ENCODE measurements around the gene CCBE1. TPM values are rescaled to one million over a fixed set of nuclear protein-coding genes. Genes with fewer than 3 reads are reported as not detected.
A peak's percentile ranks its signal among the peaks of the same experiment; 100 is the strongest.
"Not testable (repeated sequence)": the region's sequence is repeated elsewhere in the genome, so short reads cannot be mapped to it uniquely, and the experiment has no call there.

The CCBE1 gene
- total RNA-seq, 1 donor from 2014 or later: 1.8 TPM

- no peak for TF ChIP-seq CTCF (conservative IDR thresholded peaks at IDR 0.05; ENCODE audit: low read depth, low read length)
- DNase-seq (ENCODE audit: low read depth): no peak
- H3K4me3 ChIP-seq (ENCODE audit: low read depth, low read length): no peak overlapping the region
These were observed 40.2 kb downstream of the CCBE1 start for GRCh38 chr18:59657012-59657411.

- TF ChIP-seq CTCF (conservative IDR thresholded peaks at IDR 0.05; ENCODE audit: low read depth, low read length): no peak
- no peak for DNase-seq (ENCODE audit: low read depth)
- H3K4me3 ChIP-seq (ENCODE audit: low read depth, low read length): no peak overlapping the region
These were observed 40.8 kb downstream of the CCBE1 start for GRCh38 chr18:59656373-59656887.

- TF ChIP-seq CTCF (conservative IDR thresholded peaks at IDR 0.05; ENCODE audit: low read depth, low read length): no peak
- no peak overlapping the region for H3K4me3 ChIP-seq (ENCODE audit: low read depth, low read length)
- DNase-seq (ENCODE audit: low read depth): no peak
These were observed 41.5 kb downstream of the CCBE1 start for GRCh38 chr18:59655676-59656075.

GRCh38 chr18:59651071-59651470 is 46.2 kb downstream of the CCBE1 start:
- peak; percentile 19 for DNase-seq (ENCODE audit: low read depth)
- H3K4me3 ChIP-seq (ENCODE audit: low read depth, low read length): no peak overlapping the region
- TF ChIP-seq CTCF (conservative IDR thresholded peaks at IDR 0.05; ENCODE audit: low read depth, low read length): no peak

- H3K4me3 ChIP-seq (ENCODE audit: low read depth, low read length): no peak overlapping the region
- DNase-seq (ENCODE audit: low read depth): no peak
- no peak for TF ChIP-seq CTCF (conservative IDR thresholded peaks at IDR 0.05; ENCODE audit: low read depth, low read length)
These were observed 46.9 kb downstream of the CCBE1 start for GRCh38 chr18:59650266-59650820.

GRCh38 chr18:59649591-59649990 is 47.6 kb downstream of the CCBE1 start:
- no peak for TF ChIP-seq CTCF (conservative IDR thresholded peaks at IDR 0.05; ENCODE audit: low read depth, low read length)

GRCh38 chr18:59648469-59648868 is 48.8 kb downstream of the CCBE1 start:
- DNase-seq (ENCODE audit: low read depth); H3K4me3 ChIP-seq (ENCODE audit: low read depth, low read length): not testable (repeated sequence)

More at GRCh38 chr18:59649591-59649990, 47.6 kb downstream of the CCBE1 start:
- no peak for DNase-seq (ENCODE audit: low read depth)
- H3K4me3 ChIP-seq (ENCODE audit: low read depth, low read length): no peak overlapping the region

All from epithelial cell of proximal tubule (primary cell).